Activated CD4-positive, alpha-beta T cell treated with anti-CD3 and anti-CD28 coated beads, Interleukin-2, amount 50 U/mL, for 48 hours (primary cell): Measurements from ENCODE around the gene ANKRD62.
"Not testable (repeated sequence)": the region's sequence is repeated elsewhere in the genome, so short reads cannot be mapped to it uniquely, and the experiment has no call there.

ENCODE experiments used
- DNase-seq, 2 experiments: peaks; one replicate each; pipeline ENCODE4 v3.0.0-alpha.2; 2020

The ANKRD62 gene

GRCh38 chr18:12099160-12099559, 5.5 kb downstream of the ANKRD62 start:
- no peak for DNase-seq

- no peak for DNase-seq
Observed at GRCh38 chr18:12101266-12101665, 7.6 kb downstream of the ANKRD62 start.

GRCh38 chr18:12102136-12102842, 8.6 kb downstream of the ANKRD62 start:
- no peak for DNase-seq

GRCh38 chr18:12106471-12106870, 12.8 kb downstream of the ANKRD62 start:
- no peak for DNase-seq

GRCh38 chr18:12109836-12110235, 16.2 kb downstream of the ANKRD62 start:
- DNase-seq, result no peak

GRCh38 chr18:12113999-12114646, 20.5 kb downstream of the ANKRD62 start:
- no peak for DNase-seq

- no peak for DNase-seq
Observed at GRCh38 chr18:12119358-12119757, 25.7 kb downstream of the ANKRD62 start.

- no peak for DNase-seq
Observed at GRCh38 chr18:12121175-12122042, 27.8 kb downstream of the ANKRD62 start.

- not testable (repeated sequence) for DNase-seq
Observed at GRCh38 chr18:12122043-12122389, 28.4 kb downstream of the ANKRD62 start.

- not testable (repeated sequence) for DNase-seq
Observed at GRCh38 chr18:12127647-12128046, 34.0 kb downstream of the ANKRD62 start.

- DNase-seq, result not testable (repeated sequence)
Observed at GRCh38 chr18:12138831-12139230, 45.2 kb downstream of the ANKRD62 start.

- not testable (repeated sequence) for DNase-seq
Observed at GRCh38 chr18:12140866-12141265, 47.2 kb downstream of the ANKRD62 start.

- DNase-seq, result not testable (repeated sequence)
Observed at GRCh38 chr18:12141778-12142177, 48.1 kb downstream of the ANKRD62 start.

GRCh38 chr18:12149431-12149830, 55.8 kb downstream of the ANKRD62 start:
- DNase-seq, result not testable (repeated sequence)

GRCh38 chr18:12154361-12154760, 60.7 kb downstream of the ANKRD62 start:
- no peak for DNase-seq

GRCh38 chr18:12155996-12156395, 62.4 kb downstream of the ANKRD62 start:
- DNase-seq, result no peak

GRCh38 chr18:12159446-12159845, 65.8 kb downstream of the ANKRD62 start:
- no peak for DNase-seq

- no peak for DNase-seq
Observed at GRCh38 chr18:12162786-12163185, 69.1 kb downstream of the ANKRD62 start.

GRCh38 chr18:12165038-12165768, 71.6 kb downstream of the ANKRD62 start:
- no peak for DNase-seq
